WI38 (cell line): ENCODE measurements around the gene NTRK2.

Experiments used
- H3K4me3 ChIP-seq: 2 replicates; pipeline ENCODE4 v1.5.1; 2011; ENCODE audit warnings: low read depth, mild to moderate bottlenecking, control low read depth, low read length
- CTCF ChIP-seq: IDR thresholded peaks from 2 replicates; pipeline ENCODE4 v1.5.1; 2012; ENCODE audit warnings: low read depth, mild to moderate bottlenecking, control low read depth, low read length

The NTRK2 gene

DNA sequence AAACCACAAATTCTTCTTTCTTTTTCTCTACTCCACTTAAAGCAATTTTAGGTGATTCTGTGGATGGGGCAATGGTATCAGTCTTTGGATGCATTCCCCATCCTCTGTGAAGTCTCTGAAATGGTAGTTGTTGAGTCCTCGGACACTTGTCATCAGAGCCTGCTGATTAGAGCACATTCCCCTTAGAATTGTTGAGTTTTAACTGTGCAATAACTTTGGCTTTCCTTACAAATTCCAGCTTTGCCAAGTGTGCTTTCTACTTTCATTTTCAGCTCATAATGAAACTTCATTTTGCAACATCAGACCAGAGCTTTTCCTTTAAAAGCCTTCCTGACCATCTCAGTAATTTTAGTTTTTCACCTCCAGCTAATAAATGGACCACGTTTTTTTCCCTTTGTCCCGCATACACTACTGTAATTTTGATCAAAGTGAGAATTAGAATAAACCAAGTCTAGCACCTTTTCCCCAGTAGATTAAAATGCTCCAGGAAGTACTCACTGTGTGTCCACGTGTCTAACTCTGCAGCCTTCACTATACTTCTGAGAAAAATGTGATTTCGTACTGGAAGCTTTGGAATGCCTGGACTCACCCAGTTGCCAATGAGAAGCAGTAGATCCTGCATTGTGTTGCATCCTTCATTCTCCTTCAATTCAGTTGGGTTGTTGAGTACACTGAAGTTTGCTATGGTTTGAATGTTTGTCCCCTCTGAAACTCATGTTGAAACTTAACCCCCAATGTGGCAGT is 135.6 kb downstream of the NTRK2 start:
- H3K4me3 ChIP-seq, result no peak overlapping the region
- no peak for TF ChIP-seq CTCF

- no peak for TF ChIP-seq CTCF
- no peak overlapping the region for H3K4me3 ChIP-seq
Measured at GRCh38 chr9:84807431-84807830, 137.9 kb downstream of the NTRK2 start.

- no peak for TF ChIP-seq CTCF
- H3K4me3 ChIP-seq, result no peak overlapping the region
Measured at GRCh38 chr9:84807870-84808390, 138.4 kb downstream of the NTRK2 start.

- TF ChIP-seq CTCF, result no peak
Measured at GRCh38 chr9:84808416-84808815, 138.9 kb downstream of the NTRK2 start.

GRCh38 chr9:84811072-84811750 is 141.7 kb downstream of the NTRK2 start:
- no peak overlapping the region for H3K4me3 ChIP-seq
- no peak for TF ChIP-seq CTCF

More at GRCh38 chr9:84808416-84808815, 138.9 kb downstream of the NTRK2 start:
- H3K4me3 ChIP-seq, result no peak overlapping the region

DNA sequence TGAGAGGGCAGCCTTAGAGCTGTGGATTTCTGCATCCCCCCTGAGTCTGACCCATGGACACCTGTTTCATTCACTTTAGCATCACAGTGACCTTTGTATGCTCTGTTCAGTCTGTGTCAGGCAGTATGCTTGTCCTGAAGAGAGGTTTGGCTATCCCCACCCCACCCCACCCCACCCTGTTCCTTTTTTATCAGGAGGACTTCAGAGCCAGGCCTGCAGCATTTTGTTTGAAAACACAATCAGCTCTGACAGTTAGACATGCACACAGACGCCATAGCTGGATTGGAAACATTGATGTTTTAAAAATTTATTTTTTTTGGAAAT is 142.2 kb downstream of the NTRK2 start:
- no peak overlapping the region for H3K4me3 ChIP-seq
- no peak for TF ChIP-seq CTCF

- no peak for TF ChIP-seq CTCF
- no peak overlapping the region for H3K4me3 ChIP-seq
Measured at GRCh38 chr9:84812355-84812754, 142.8 kb downstream of the NTRK2 start.
